Sigmoid colon (tissue), 7 donors: Measurements from ENCODE around the gene BRPF1. TPM values are rescaled to one million over a fixed set of nuclear protein-coding genes. Genes with fewer than 3 reads are reported as not detected.

Experiments used
- DNase-seq: peaks from one replicate; pipeline ENCODE4 v3.0.0-alpha.2; 2019
- H3K27ac ChIP-seq, 4 donors: fragments of 200-600 bp; sonication (generic); one replicate each; pipeline ENCODE4 v1.5.1; 2016 to 2019; ENCODE audit warnings: mild to moderate bottlenecking in 1 of 4
- H3K27me3 ChIP-seq, 3 donors: fragments of 200-600 bp; sonication (generic); one replicate each; pipeline ENCODE4 v1.5.1; 2019; ENCODE audit warnings: mild to moderate bottlenecking in 1 of 3
- H3K36me3 ChIP-seq, 4 donors: fragments of 200-600 bp; sonication (generic); one replicate each; pipeline ENCODE4 v1.5.1; 2016 to 2019
- H3K4me1 ChIP-seq, 4 donors: fragments of 200-600 bp; sonication (generic); one replicate each; pipeline ENCODE4 v1.5.1; 2017 to 2019
- H3K4me3 ChIP-seq, 4 donors: fragments of 200-600 bp; sonication (generic); one replicate each; pipeline ENCODE4 v1.5.1; 2017 to 2019; ENCODE audit warnings: mild to moderate bottlenecking in 2 of 4, moderate library complexity in 1 of 4
- H3K9me3 ChIP-seq, 4 donors: fragments of 200-600 bp in 3 of 4; sonication (generic) in 3 of 4; one replicate each; pipeline versions ENCODE4 v1.5.1 to v1.6.1; 2013 to 2019
- CTCF ChIP-seq, 4 experiments: fragments of 450-650 bp in 3 of 4; fragments of 200-600 bp in 1 of 4; IDR thresholded peaks; one replicate each; pipeline ENCODE4 v1.5.1; 2016 to 2019; ENCODE audit warnings: antibody characterized with exemption in 4 of 4, mild to moderate bottlenecking in 3 of 4, moderate library complexity in 2 of 4
- EP300 ChIP-seq, 4 donors: sonication (generic); formaldehyde crosslinking; IDR thresholded peaks; one replicate each; pipeline ENCODE4 v1.6.1; 2017; ENCODE audit warnings: antibody characterized with exemption in 4 of 4
- POLR2A ChIP-seq, 2 donors: fragments of 450-650 bp; IDR thresholded peaks; one replicate each; pipeline ENCODE4 v1.6.1; 2016; ENCODE audit warnings: antibody characterized with exemption in 2 of 2, mild to moderate bottlenecking in 2 of 2, moderate library complexity in 2 of 2
- POLR2AphosphoS5 ChIP-seq, 4 donors: sonication (generic); formaldehyde crosslinking; IDR thresholded peaks; one replicate each; pipeline ENCODE4 v1.6.1; 2017; ENCODE audit warnings: antibody characterized with exemption in 4 of 4
- WGBS, 2 donors: extraction: QIAGEN DNeasy Blood & Tissue Kit; methylation state at CpG; one replicate each; pipeline ENCODE4 v1.1.7; 2013; 5-methylcytosine and 5-hydroxymethylcytosine counted together
- intact Hi-C: fragments of 100-400 bp; cut with DNase I; formaldehyde crosslinking; loops from one replicate; pipeline ENCODE4 v1.15.1; 2023
- polyA plus RNA-seq, 3 donors: library from polyadenylated mRNA; stranded (reverse); fragments of 200-250 nt; gene quantifications; one replicate each; pipeline ENCODE4 v1.2.3, GENCODE V29; 2013
- total RNA-seq, 4 donors: library from RNA; depleted of rRNA; stranded (reverse); fragments of >200 nt; gene quantifications; one replicate each; pipeline ENCODE4 v1.1.0, GENCODE V29; 2016
- donor health status: healthy with polysubstance abuse.
- donor health status: Bipolar disorder and iron deficiency.
- donor health status: healthy.

Gene BRPF1
- total RNA-seq: 10 to 100 TPM; 12.6 to 18.6 (median 13.9) TPM
- 10 to 100 TPM in 1 of 3 donors, 1 to 10 TPM in 2; 3.5 to 12.0 (median 4.2) TPM for polyA plus RNA-seq

- TF ChIP-seq EP300 (IDR thresholded peaks at IDR 0.05) (peak in 1 of 4 donors; percentile 6), POLR2A (IDR thresholded peaks at IDR 0.05) (peak; percentile 47 to 51), POLR2AphosphoS5 (IDR thresholded peaks at IDR 0.05) (peak; percentile 24 to 86 (median 78)), CTCF (IDR thresholded peaks at IDR 0.05) (no peak)
- 0 to 1% methylated on average over 88 of the region's 88 CpGs for WGBS, 2 donors
- H3K27me3 ChIP-seq: no peaks in the 10 kb centered on the region
- H3K36me3 ChIP-seq: peaks cover 0 to 25% (median 10%) of the 10 kb centered on the region in 4 donors
- H3K4me3 ChIP-seq: peak within 1 kb of the TSS; percentile 95 to 100 (median 98)
- intact Hi-C loops: loop anchor here (1.0 to 5.0 kb wide), 5 partner anchors 18 to 296 kb away; partner anchors contain the start of genes ARPC4, CRELD1, FANCD2 and MTMR14
- peak; percentile 100 for DNase-seq
- H3K4me1 ChIP-seq: peaks cover 0 to 32% (median 29%) of the 10 kb centered on the region in 4 donors
- H3K27ac ChIP-seq: peak within 1 kb of the TSS; percentile 87 to 98 (median 94)
- no peaks in the 10 kb centered on the region for H3K9me3 ChIP-seq
These were observed at the start of gene BRPF1 for GRCh38 chr3:9731206-9732079. TSS of gene BRPF1 (plus strand) at chr3:9731735. CDS start at chr3:9734141, 2,406 bp downstream.

- Histone ChIP-seq H3K4me1 (no peaks in the 10 kb centered on the region), H3K4me3 (no peak overlapping the region), H3K27ac (no peak overlapping the region), H3K36me3 (peaks cover 63 to 100% (median 89%) of the 10 kb centered on the region in 4 donors), H3K27me3 (no peaks in the 10 kb centered on the region), H3K9me3 (no peaks in the 10 kb centered on the region)
- intact Hi-C loops: no loop called here
- WGBS, 2 donors: 87 to 92% methylated on average over 6 of the region's 6 CpGs
- TF ChIP-seq EP300 (IDR thresholded peaks at IDR 0.05) (no peak), POLR2AphosphoS5 (IDR thresholded peaks at IDR 0.05) (no peak), CTCF (IDR thresholded peaks at IDR 0.05) (no peak), POLR2A (IDR thresholded peaks at IDR 0.05) (no peak)
- peak; percentile 18 for DNase-seq
These were observed 49.4 kb upstream of the BRPF1 start for GRCh38 chr3:9682096-9682495.

- no peak overlapping the region for H3K4me3 ChIP-seq
- no peaks in the 10 kb centered on the region for H3K4me1 ChIP-seq
- no peaks in the 10 kb centered on the region for H3K27me3 ChIP-seq
- intact Hi-C loops: no loop called here
- peaks cover 72 to 100% (median 87%) of the 10 kb centered on the region in 4 donors for H3K36me3 ChIP-seq
- no peak for DNase-seq
- WGBS, 2 donors: 94 to 98% methylated on average over 3 of the region's 3 CpGs
- no peak overlapping the region for H3K27ac ChIP-seq
- TF ChIP-seq CTCF (IDR thresholded peaks at IDR 0.05): no peak
- no peak for TF ChIP-seq POLR2A (IDR thresholded peaks at IDR 0.05)
- no peak for TF ChIP-seq EP300 (IDR thresholded peaks at IDR 0.05)
- TF ChIP-seq POLR2AphosphoS5 (IDR thresholded peaks at IDR 0.05): no peak
- no peaks in the 10 kb centered on the region for H3K9me3 ChIP-seq
These were observed 48.1 kb upstream of the BRPF1 start for GRCh38 chr3:9683426-9683825.

- no peaks in the 10 kb centered on the region for H3K4me1 ChIP-seq
- no peaks in the 10 kb centered on the region for H3K9me3 ChIP-seq
- no peak for DNase-seq
- H3K27ac ChIP-seq: no peak overlapping the region
- no peak overlapping the region for H3K4me3 ChIP-seq
- intact Hi-C loops: no loop called here
- WGBS, 2 donors: 96% methylated on average over 18 of the region's 18 CpGs
- TF ChIP-seq CTCF (IDR thresholded peaks at IDR 0.05): no peak
- TF ChIP-seq EP300 (IDR thresholded peaks at IDR 0.05): no peak
- no peak for TF ChIP-seq POLR2AphosphoS5 (IDR thresholded peaks at IDR 0.05)
- TF ChIP-seq POLR2A (IDR thresholded peaks at IDR 0.05): no peak
- no peaks in the 10 kb centered on the region for H3K27me3 ChIP-seq
- peaks cover 72 to 100% (median 87%) of the 10 kb centered on the region in 4 donors for H3K36me3 ChIP-seq
These were observed 46.1 kb upstream of the BRPF1 start for GRCh38 chr3:9685216-9686049.
